Activated CD8-positive, alpha-beta memory T cell treated with anti-CD3 and anti-CD28 coated beads, Interleukin-2, amount 50 U/mL, for 4 hours (primary cell): ENCODE results near the gene ZSCAN31.
A peak's percentile ranks its signal among the peaks of the same experiment; 100 is the strongest.
"Not testable (repeated sequence)": the region's sequence is repeated elsewhere in the genome, so short reads cannot be mapped to it uniquely, and the experiment has no call there.

Experiments
- DNase-seq: peaks from one replicate; pipeline ENCODE4 v3.0.0-alpha.2; 2020

ZSCAN31 gene

DNA sequence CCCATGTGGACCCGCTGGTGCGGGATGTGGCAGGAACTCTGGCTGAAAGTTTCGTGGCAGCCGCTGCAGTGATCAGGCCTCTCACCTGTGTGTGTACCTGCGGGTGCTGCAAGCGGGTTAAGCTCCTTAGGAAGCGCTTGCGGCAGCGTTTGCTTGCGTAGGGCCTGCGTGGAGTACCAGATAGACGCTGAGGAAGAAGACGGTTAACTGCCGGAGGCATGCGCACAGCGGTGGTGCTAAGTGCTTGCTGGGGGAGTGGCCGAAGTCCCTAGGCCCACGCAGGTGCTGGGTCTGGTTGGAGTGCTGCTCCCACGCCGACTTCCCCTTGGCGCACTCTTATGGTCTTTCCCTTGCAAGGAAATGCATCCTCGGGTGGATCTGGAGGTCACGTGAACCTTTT lies 23.0 kb downstream of the ZSCAN31 start:
- no peak for DNase-seq

GRCh38 chr6:28311139-28311823 lies 24.7 kb downstream of the ZSCAN31 start:
- DNase-seq = no peak

- DNase-seq = not testable (repeated sequence)
These were observed 29.6 kb downstream of the ZSCAN31 start for GRCh38 chr6:28306363-28306762.

DNA sequence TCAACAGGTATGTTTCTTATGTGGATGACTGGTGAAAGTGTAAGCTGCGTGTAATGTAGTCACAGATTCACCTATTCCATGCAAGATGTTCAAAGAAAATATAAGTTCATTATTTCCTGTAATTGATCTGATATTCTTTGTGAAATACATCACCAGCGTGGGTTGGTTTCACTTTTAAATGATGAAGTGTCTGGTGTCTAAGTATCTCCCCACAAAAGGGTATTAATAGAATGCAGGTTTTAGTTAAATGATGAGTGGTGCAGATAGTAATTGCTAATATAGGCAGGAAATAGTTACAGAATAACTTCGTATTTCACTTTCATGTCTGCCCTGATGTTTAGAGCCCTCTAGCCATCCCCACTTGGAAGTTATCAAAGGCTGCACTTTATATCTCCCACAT lies 32.4 kb downstream of the ZSCAN31 start:
- no peak for DNase-seq

- no peak for DNase-seq
These were observed 39.4 kb downstream of the ZSCAN31 start for GRCh38 chr6:28296520-28297060.

DNA sequence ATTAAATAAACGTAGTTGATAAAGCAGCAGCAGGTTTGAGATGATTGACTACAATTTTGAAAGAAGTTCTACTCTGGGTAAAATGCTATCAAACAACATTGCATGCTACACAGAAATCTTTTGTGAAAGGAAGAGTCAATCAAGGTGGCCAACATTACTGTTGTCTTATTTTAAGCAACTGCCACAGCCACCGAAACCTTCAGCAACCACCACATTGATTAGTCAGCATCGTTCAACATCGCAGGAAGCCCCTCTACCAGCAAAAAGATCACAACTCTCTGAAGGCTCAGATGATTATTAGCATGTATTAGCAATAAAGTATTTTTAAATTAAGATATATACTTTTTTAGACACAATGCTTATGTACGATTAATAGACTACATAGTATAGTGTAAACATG lies 40.6 kb downstream of the ZSCAN31 start:
- no peak for DNase-seq

- DNase-seq = no peak
These were observed 44.4 kb downstream of the ZSCAN31 start for GRCh38 chr6:28291573-28291972.

DNA sequence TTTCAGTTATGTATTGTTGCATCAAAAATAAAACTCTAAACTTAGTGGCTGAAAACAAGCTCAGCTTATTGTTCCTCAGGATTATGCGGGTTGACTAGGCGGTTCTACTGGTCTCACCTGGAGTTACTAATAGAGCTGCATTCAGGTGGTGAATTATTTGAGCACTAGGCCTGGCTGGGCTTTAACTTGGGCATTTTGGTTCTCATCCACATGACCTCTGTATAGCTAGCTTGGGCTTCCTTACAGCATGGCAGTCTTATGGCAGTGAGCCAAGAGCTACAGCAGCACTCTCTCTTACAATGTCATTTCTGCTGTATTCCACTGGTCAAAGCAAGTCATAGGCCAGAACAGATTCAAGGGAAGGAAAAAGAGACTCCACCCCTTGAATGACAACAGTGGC lies 53.0 kb downstream of the ZSCAN31 start:
- DNase-seq = no peak

GRCh38 chr6:28281288-28282064 lies 54.5 kb downstream of the ZSCAN31 start, which contains the start of gene PGBD1:
Gene PGBD1, plus strand, starts transcription at chr6:28281572. Its CDS starts 2,242 bp downstream, at chr6:28283814.
- peak; percentile 54 for DNase-seq

DNA sequence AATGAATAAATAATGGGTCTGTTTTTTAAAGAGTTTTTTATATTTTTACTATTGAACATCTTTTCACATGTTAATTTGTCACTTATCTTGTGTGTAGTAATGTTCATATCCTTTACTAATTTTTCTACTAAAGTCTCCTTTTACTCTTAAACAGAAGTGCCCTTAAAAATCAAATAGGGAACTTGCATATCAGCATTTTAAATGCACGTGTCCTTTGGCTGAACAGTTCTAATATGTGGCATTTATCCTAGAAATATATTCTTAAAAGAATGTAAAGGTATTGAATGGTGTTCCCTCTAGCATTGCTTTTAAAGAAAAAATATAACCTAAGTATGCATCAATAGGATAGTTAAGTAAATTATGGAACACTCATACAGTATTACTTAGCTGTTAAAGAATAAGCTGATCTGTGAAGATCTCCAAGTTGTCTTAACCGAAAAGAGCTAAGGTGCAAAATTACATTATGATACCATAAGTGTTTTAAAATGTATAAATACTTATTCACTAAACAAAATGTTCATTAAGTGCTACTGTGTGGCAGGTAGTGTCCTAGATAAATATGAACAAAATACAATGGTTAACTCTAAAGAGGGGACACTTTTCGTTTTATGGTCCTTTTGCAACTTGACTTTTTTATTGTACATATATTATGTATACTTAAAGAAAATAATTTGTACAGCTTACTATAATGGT lies 55.2 kb downstream of the ZSCAN31 start:
- DNase-seq = no peak

DNA sequence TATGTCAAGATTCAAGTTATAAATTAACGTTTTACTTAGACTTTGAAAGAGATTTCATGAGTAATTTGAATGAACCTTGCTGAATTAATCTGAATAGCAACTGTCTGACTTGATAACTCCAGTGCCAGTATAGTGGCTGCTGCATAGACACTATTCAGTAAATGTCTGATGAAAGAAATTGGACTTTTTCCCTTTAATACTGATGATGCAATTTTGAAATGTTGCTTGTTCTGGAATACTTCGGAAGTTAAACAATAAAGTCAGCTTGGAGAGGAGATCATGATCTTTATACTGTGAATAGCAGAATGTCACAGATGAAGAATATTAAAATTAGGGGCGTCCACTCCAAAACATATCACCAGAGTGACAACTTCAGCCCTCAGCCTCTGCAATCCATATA lies 58.2 kb downstream of the ZSCAN31 start:
- DNase-seq = no peak

DNA sequence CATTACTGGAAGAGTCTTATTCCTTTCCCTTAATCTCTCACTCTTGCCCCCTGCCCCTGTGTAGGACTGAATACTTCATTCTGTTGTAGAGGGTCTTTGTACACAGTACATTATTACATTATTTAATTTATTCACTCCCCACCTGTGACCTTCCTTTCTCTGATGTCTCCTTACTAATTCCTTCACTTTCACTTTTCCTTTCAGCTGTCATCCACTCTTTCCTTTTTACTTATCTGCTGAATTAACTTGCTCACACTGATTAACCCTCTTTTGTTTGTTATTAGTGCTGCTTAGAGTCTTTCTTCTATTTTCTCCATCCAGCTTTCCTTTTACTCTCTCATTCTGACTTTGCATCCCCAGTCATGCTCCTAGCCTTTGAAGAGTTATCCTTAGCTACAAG lies 61.1 kb downstream of the ZSCAN31 start:
- DNase-seq = no peak
